Stromal cell of bone marrow (primary cell): ENCODE measurements around the gene MFAP1.

Experiments used
- DNase-seq: peaks from one replicate; pipeline ENCODE4 v3.0.0-alpha.2; 2012; ENCODE audit warnings: low read depth

The MFAP1 gene

GRCh38 chr15:43776101-43776717 is 48.3 kb downstream of the MFAP1 start:
- no peak for DNase-seq

GRCh38 chr15:43775411-43775965 is 49.0 kb downstream of the MFAP1 start:
- DNase-seq, result no peak

- DNase-seq, result no peak
Measured at GRCh38 chr15:43774062-43774461, 50.4 kb downstream of the MFAP1 start.

DNA sequence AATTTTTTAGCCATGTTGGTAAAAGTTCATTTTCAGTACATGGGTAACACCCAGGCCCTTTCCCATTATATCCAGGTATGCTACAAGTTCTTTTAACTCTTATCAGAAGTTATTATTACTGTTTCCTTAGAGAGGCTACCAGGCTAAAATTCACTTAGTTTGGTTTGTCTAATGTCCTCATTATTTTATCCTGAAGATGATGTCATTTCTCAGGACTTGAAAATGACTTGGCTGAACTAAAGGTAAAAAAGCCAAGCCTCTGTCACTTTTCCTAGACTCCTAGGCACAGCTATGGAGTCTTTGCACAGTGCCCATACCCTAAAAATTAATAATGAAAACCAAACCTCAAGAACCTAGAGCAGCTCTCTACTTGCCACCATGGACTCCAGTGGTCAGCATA is 51.9 kb downstream of the MFAP1 start:
- DNase-seq, result no peak

GRCh38 chr15:43771816-43772215 is 52.7 kb downstream of the MFAP1 start:
- DNase-seq, result no peak

GRCh38 chr15:43769584-43770228 is 54.8 kb downstream of the MFAP1 start:
- no peak for DNase-seq

- DNase-seq, result no peak
Measured at GRCh38 chr15:43763819-43764446, 60.6 kb downstream of the MFAP1 start.

GRCh38 chr15:43762824-43763223 is 61.7 kb downstream of the MFAP1 start:
- no peak for DNase-seq
